ENCODE data around the gene SAFB. TPM values are rescaled to one million over a fixed set of nuclear protein-coding genes. Genes with fewer than 3 reads are reported as not detected.

SAFB gene
- 74.9 TPM for polyA plus RNA-seq (2013, experiment 1 of 2)
- polyA plus RNA-seq (2013, experiment 2 of 2), result 71.2 TPM

GRCh38 chr19:5622465-5623396, at the start of gene SAFB, which contains the start of gene SAFB2:
SAFB (plus strand) TSS chr19:5623083; CDS start chr19:5623206, 123 bp downstream.
SAFB2 (minus strand) TSS chr19:5622776; CDS start chr19:5622715, 61 bp downstream.
- Histone ChIP-seq H3K36me3 (ENCODE audit: insufficient read depth, low read length) (peaks cover 64% of the 10 kb centered on the region), H3K27me3 (ENCODE audit: insufficient read depth, low read length) (no peaks in the 10 kb centered on the region), H3K27ac (ENCODE audit: low read depth, low read length) (peak within 1 kb of the TSS; percentile 96), H3K4me1 (ENCODE audit: insufficient read depth, low read length) (peaks cover 21% of the 10 kb centered on the region), H3K9me3 (ENCODE audit: insufficient read depth, low read depth, low read length) (no peaks in the 10 kb centered on the region), H3K4me3 (ENCODE audit: low read length) (peak within 1 kb of the TSS; percentile 97), H3K9ac (ENCODE audit: low read depth, low read length) (peak within 1 kb of the TSS; percentile 93)
- under 1% methylated on average over 116 of the region's 116 CpGs for WGBS

- WGBS, result 97% methylated on average over 6 of the region's 6 CpGs
- no peak overlapping the region for H3K4me3 ChIP-seq (ENCODE audit: low read length)
- H3K36me3 ChIP-seq (ENCODE audit: insufficient read depth, low read length), result no peaks in the 10 kb centered on the region
- H3K4me1 ChIP-seq (ENCODE audit: insufficient read depth, low read length), result peaks cover 10% of the 10 kb centered on the region; the same call in 1 of the 2 replicates
- H3K27me3 ChIP-seq (ENCODE audit: insufficient read depth, low read length), result no peaks in the 10 kb centered on the region
- no peak overlapping the region for H3K9ac ChIP-seq (ENCODE audit: low read depth, low read length)
- H3K9me3 ChIP-seq (ENCODE audit: insufficient read depth, low read depth, low read length), result no peaks in the 10 kb centered on the region
- no peak overlapping the region for H3K27ac ChIP-seq (ENCODE audit: low read depth, low read length)
Measured at GRCh38 chr19:5575590-5575989, 47.3 kb upstream of the SAFB start.

- WGBS, result 33% methylated on average over 28 of the region's 28 CpGs
- Histone ChIP-seq H3K9ac (ENCODE audit: low read depth, low read length) (0 out of 2 replicates have a peak overlapping the region, but pooled peaks have one; percentile 18), H3K4me1 (ENCODE audit: insufficient read depth, low read length) (peaks cover 10% of the 10 kb centered on the region; the same call in 1 of the 2 replicates), H3K27me3 (ENCODE audit: insufficient read depth, low read length) (no peaks in the 10 kb centered on the region), H3K27ac (ENCODE audit: low read depth, low read length) (no peak overlapping the region), H3K9me3 (ENCODE audit: insufficient read depth, low read depth, low read length) (no peaks in the 10 kb centered on the region), H3K36me3 (ENCODE audit: insufficient read depth, low read length) (no peaks in the 10 kb centered on the region; the same call in 1 of the 2 replicates), H3K4me3 (ENCODE audit: low read length) (no peak overlapping the region; the same call in 1 of the 2 replicates)
Measured at GRCh38 chr19:5578097-5578846, 44.6 kb upstream of the SAFB start.

GRCh38 chr19:5579286-5579685, 43.6 kb upstream of the SAFB start:
- no peaks in the 10 kb centered on the region for H3K9me3 ChIP-seq (ENCODE audit: insufficient read depth, low read depth, low read length)
- H3K36me3 ChIP-seq (ENCODE audit: insufficient read depth, low read length), result no peaks in the 10 kb centered on the region; the same call in 1 of the 2 replicates
- H3K9ac ChIP-seq (ENCODE audit: low read depth, low read length), result no peak overlapping the region
- no peaks in the 10 kb centered on the region for H3K27me3 ChIP-seq (ENCODE audit: insufficient read depth, low read length)
- whole genome bisulfite sequencing, result 89% methylated on average over 6 of the region's 6 CpGs
- no peak overlapping the region for H3K4me3 ChIP-seq (ENCODE audit: low read length)
- peaks cover 10% of the 10 kb centered on the region; the same call in 1 of the 2 replicates for H3K4me1 ChIP-seq (ENCODE audit: insufficient read depth, low read length)
- H3K27ac ChIP-seq (ENCODE audit: low read depth, low read length), result no peak overlapping the region

GRCh38 chr19:5579697-5580096, 43.2 kb upstream of the SAFB start:
- 94% methylated on average over 7 of the region's 7 CpGs for WGBS
- Histone ChIP-seq H3K9ac (ENCODE audit: low read depth, low read length) (no peak overlapping the region), H3K4me1 (ENCODE audit: insufficient read depth, low read length) (peaks cover 10% of the 10 kb centered on the region; the same call in 1 of the 2 replicates), H3K9me3 (ENCODE audit: insufficient read depth, low read depth, low read length) (no peaks in the 10 kb centered on the region), H3K36me3 (ENCODE audit: insufficient read depth, low read length) (no peaks in the 10 kb centered on the region; the same call in 1 of the 2 replicates), H3K27me3 (ENCODE audit: insufficient read depth, low read length) (no peaks in the 10 kb centered on the region), H3K27ac (ENCODE audit: low read depth, low read length) (no peak overlapping the region; the same call in 1 of the 2 replicates), H3K4me3 (ENCODE audit: low read length) (no peak overlapping the region)

- Histone ChIP-seq H3K4me3 (ENCODE audit: low read length) (no peak overlapping the region), H3K36me3 (ENCODE audit: insufficient read depth, low read length) (no peaks in the 10 kb centered on the region; the same call in 1 of the 2 replicates), H3K4me1 (ENCODE audit: insufficient read depth, low read length) (peaks cover 12% of the 10 kb centered on the region), H3K9me3 (ENCODE audit: insufficient read depth, low read depth, low read length) (no peaks in the 10 kb centered on the region), H3K27ac (ENCODE audit: low read depth, low read length) (peak overlapping the region; percentile 46; the same call in 1 of the 2 replicates), H3K27me3 (ENCODE audit: insufficient read depth, low read length) (no peaks in the 10 kb centered on the region), H3K9ac (ENCODE audit: low read depth, low read length) (peak overlapping the region; percentile 40; the same call in 1 of the 2 replicates)
- 57% methylated on average over 12 of the region's 12 CpGs for WGBS
Measured at GRCh38 chr19:5580161-5580571, 42.7 kb upstream of the SAFB start.

GRCh38 chr19:5585461-5586299, 37.2 kb upstream of the SAFB start:
- H3K36me3 ChIP-seq (ENCODE audit: insufficient read depth, low read length), result peaks cover 40% of the 10 kb centered on the region
- peak overlapping the region; percentile 27 for H3K9ac ChIP-seq (ENCODE audit: low read depth, low read length)
- H3K27ac ChIP-seq (ENCODE audit: low read depth, low read length), result peak overlapping the region; percentile 92

GRCh38 chr19:5586300-5587070, 36.4 kb upstream of the SAFB start:
- WGBS, result 81% methylated on average over 25 of the region's 26 CpGs
- Histone ChIP-seq H3K36me3 (ENCODE audit: insufficient read depth, low read length) (peaks cover 46% of the 10 kb centered on the region), H3K27ac (ENCODE audit: low read depth, low read length) (peak overlapping the region; percentile 92), H3K4me3 (ENCODE audit: low read length) (peak overlapping the region; percentile 31), H3K27me3 (ENCODE audit: insufficient read depth, low read length) (no peaks in the 10 kb centered on the region), H3K9ac (ENCODE audit: low read depth, low read length) (no peak overlapping the region), H3K4me1 (ENCODE audit: insufficient read depth, low read length) (peaks cover 17% of the 10 kb centered on the region), H3K9me3 (ENCODE audit: insufficient read depth, low read depth, low read length) (no peaks in the 10 kb centered on the region)

More at GRCh38 chr19:5585461-5586299, 37.2 kb upstream of the SAFB start:
- 16% methylated on average over 29 of the region's 29 CpGs for WGBS
- no peaks in the 10 kb centered on the region for H3K27me3 ChIP-seq (ENCODE audit: insufficient read depth, low read length)
- H3K9me3 ChIP-seq (ENCODE audit: insufficient read depth, low read depth, low read length), result no peaks in the 10 kb centered on the region
- peak overlapping the region; percentile 31 for H3K4me3 ChIP-seq (ENCODE audit: low read length)
- H3K4me1 ChIP-seq (ENCODE audit: insufficient read depth, low read length), result peaks cover 17% of the 10 kb centered on the region

GRCh38 chr19:5587071-5587455, 35.8 kb upstream of the SAFB start:
- Histone ChIP-seq H3K36me3 (ENCODE audit: insufficient read depth, low read length) (peaks cover 52% of the 10 kb centered on the region), H3K27me3 (ENCODE audit: insufficient read depth, low read length) (no peaks in the 10 kb centered on the region), H3K27ac (ENCODE audit: low read depth, low read length) (no peak overlapping the region), H3K4me3 (ENCODE audit: low read length) (no peak overlapping the region), H3K9me3 (ENCODE audit: insufficient read depth, low read depth, low read length) (no peaks in the 10 kb centered on the region), H3K9ac (ENCODE audit: low read depth, low read length) (no peak overlapping the region), H3K4me1 (ENCODE audit: insufficient read depth, low read length) (peaks cover 17% of the 10 kb centered on the region)
- 92% methylated on average over 16 of the region's 16 CpGs for WGBS
